ENCODE measurements around the gene ELOVL4.

The ELOVL4 gene

DNA sequence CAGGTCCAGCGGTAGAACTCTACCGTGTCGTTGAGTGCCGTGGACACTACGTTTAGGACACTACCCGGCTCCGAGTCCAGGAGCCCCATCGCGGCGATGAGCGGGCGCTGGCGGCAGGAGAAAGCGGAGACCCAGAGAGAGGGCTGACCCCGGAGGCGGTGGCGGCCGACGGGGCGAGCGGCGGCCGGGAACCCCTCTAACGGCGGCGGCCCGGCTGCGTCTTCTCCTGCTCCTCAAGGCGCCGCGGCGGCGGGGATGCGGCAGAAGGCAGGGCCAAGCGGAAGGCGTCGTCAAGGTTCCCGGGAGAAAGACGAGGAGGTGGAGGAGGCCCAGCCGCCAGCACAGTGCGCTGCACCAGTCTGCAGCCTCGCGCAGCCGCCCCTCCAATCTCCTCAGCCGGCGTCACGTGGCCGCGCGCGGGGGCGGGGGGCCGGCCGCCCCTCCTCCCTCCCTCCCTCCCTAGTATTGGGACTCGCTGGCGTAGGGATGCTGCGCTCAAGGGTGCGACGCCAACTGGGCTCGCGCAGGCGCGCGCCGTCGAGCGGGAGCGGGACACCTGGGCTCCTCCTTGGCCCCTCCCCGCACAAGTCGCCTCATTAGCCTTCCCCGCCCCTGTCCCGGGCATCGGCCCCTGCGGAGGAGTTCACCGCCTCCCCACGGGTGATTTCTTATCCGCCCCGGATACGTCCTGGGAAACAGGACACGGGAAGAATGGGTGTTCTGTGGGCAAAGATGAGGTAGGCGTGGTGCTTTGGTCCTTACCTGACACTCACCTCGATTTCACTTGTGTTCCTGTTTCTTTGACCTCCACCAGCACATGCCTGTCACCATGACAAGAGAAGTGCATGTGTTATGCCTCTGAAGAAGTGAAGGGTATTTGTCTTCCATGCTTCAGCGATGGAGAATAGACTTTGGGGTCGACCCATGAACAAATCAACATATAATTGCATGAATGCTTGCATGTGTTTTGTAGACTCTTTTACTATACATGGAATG lies at the start of gene ELOVL4:
Gene ELOVL4 (minus strand): TSS at position 363 of the 996 bp plus-strand sequence. CDS start 274 bp downstream, at position 89.
- peak; percentile 95 for DNase-seq

- DNase-seq = no peak
Measured at GRCh38 chr6:79993911-79994309, 46.6 kb upstream of the ELOVL4 start.

GRCh38 chr6:79993012-79993910 lies 45.9 kb upstream of the ELOVL4 start:
- DNase-seq = no peak

DNA sequence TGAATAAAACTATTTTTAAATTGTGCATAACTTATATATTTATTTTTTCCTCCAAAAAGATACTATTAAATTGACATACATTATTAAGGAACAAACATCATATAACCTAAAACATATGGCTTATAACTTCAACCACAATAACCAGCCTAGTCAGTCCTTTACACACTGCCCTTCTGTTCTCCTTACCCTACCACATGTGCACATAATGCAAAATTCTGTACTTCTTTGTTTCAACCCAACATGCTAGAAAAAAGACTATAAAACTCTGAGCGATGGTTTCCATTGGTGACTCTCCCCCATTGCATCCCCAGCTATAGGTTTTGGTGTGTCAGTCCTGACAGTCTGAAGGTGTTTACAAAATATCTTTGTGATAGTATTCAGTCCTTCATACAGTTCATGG lies 42.3 kb upstream of the ELOVL4 start:
- DNase-seq = no peak

- DNase-seq = no peak
Measured at GRCh38 chr6:79985128-79985527, 37.8 kb upstream of the ELOVL4 start.

DNA sequence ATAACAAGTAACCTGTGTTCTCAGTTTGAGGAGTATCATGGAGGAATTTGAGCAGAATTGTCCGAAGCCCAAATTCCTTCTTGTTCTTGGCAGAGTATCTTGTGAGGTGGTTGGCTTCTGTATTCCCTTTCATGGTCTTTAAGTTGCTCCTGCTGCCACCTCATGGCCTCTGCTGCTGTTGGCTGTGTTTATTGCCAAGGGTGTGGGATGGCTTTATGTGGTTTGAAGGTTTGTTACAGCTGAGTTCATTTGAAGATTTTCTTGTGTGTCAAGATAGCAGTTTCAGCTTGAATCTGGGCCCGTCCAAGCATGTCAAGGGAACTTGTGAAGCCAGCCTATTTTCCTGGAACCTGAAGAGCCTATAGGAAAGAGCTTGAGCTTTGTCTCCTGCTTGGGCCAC lies 36.9 kb upstream of the ELOVL4 start:
- no peak for DNase-seq

GRCh38 chr6:79981652-79982051 lies 34.3 kb upstream of the ELOVL4 start:
- no peak for DNase-seq

GRCh38 chr6:79971193-79971592 lies 23.8 kb upstream of the ELOVL4 start:
- DNase-seq = no peak

DNA sequence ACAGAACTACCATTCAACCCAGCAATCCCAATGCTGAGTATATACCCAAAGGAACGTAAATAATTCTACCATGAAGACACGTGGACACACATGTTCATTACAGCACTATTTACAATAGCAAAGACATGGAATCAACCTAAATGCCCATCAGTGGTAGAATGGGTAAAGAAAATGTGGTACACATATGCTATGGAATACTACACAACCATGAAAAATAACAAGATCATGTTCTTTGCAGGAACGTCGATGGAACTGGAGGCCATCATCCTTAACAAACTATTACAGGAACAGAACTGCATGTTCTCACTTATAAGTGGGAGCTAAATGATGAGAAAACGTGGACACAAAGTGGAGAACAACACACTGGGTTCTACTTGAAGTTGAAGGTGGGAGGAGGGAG lies 22.4 kb upstream of the ELOVL4 start:
- no peak for DNase-seq

GRCh38 chr6:79967178-79967577 lies 19.8 kb upstream of the ELOVL4 start:
- DNase-seq = no peak

DNA sequence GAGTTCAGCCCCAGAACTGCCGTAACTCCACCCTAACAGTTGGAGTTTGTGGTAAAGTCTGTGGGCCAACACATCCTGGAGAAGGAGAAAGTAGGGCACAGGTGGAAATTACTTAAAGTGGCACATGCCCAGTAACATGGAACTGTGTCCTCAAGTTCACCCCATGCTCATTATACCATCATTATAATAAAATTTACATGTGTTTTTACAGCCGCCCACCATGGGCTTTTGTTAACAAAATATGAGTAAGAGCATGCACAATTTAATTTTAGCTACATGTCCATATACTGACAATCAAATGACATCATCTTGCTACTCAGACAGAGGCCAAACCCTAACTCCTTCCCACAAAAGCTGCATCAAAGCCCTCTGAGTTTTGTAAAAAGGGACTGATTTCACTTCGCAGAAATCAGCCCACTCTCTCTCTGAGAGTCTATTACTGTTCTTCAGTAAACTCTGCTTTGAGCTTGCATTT lies 17.3 kb upstream of the ELOVL4 start:
- no peak for DNase-seq

GRCh38 chr6:79954849-79955248 lies 7.5 kb upstream of the ELOVL4 start:
- no peak for DNase-seq

GRCh38 chr6:79949233-79949632 lies 1.9 kb upstream of the ELOVL4 start:
- peak; percentile 81 for DNase-seq

DNA sequence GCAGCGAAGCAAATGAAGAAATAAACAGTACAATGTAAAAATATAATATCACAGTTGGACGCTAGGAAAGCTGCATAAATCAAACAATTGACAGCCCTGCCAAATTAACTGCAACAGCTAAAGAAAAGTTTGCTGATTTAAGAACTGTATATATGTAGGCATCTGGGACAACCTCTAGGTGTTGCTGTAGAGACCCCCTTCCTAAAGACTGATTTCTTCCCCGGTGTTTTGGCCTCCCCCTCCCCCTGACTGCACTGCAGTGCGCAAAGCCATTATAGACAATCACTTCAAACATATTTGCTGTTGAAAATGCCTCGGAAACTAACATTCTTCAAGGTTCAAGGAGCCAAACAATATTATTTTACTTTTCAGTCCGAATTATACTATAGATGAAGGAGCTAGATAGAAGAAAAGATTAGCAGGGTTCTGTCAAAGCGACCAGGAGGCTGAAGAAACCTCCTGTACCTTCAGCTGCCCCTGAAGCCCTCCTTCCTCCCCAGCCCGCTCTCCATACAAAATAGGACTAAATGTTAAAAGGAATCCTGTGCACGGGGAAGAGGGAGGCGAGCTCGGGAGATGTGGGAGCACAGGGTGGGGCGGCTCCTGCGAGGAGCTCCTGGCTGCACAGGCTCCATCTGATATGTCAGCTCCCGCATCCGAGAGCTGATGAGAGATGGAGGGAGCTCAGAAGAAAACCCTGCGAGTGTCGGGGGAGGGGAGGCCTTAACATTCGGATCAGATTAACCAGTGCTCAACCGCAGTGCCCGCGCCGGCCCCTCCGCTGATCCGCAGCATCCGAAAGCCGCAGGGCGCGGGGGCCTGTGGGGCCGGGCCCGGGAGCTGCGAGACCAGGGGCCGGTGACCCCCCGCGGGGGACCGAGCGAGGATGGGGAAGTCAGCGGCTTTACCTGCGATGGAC lies 822 bp downstream of the ELOVL4 start:
- peak; percentile 52 for DNase-seq

GRCh38 chr6:79943133-79943532 lies 4.2 kb downstream of the ELOVL4 start:
- DNase-seq = no peak

- DNase-seq = no peak
Measured at GRCh38 chr6:79941489-79942151, 5.7 kb downstream of the ELOVL4 start.

GRCh38 chr6:79928478-79928998 lies 18.8 kb downstream of the ELOVL4 start:
- no peak for DNase-seq

DNA sequence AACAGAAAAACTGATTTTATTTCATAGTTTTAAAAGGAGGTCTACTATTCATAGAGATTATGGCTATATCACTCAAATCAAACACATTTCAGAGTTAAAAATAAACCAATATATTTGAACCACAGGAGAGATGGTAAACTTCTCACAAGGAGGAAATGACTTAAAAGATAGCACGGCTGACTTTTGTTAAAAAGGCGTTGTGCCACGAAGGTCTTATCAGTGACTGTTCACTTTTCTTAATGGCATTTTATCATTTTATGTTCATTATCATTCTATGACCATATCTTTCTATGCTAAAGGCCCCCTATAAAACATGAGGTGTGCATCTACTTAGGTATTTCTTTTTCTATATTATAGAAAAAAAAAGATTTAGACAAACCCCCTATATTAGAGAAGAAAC lies 19.6 kb downstream of the ELOVL4 start:
- no peak for DNase-seq

DNA sequence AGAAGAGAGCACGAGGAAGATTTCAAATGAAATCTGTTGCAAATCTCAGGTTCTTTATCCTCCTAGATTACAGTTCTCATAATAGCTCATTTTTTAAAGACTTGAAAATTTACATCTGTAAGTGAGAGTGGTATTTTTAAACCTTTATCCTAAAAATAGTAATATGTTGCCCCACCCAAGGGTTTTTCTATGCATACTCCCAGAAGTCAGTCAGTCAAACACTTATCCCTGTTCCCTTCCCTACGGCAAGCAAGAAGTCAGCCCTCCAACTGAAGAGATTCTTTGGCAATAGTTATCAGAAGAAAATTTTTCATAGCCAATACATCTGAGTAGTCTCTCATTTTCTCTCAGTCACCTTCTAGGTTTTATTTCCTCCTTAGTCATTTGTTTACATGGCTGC lies 24.1 kb downstream of the ELOVL4 start:
- no peak for DNase-seq

DNA sequence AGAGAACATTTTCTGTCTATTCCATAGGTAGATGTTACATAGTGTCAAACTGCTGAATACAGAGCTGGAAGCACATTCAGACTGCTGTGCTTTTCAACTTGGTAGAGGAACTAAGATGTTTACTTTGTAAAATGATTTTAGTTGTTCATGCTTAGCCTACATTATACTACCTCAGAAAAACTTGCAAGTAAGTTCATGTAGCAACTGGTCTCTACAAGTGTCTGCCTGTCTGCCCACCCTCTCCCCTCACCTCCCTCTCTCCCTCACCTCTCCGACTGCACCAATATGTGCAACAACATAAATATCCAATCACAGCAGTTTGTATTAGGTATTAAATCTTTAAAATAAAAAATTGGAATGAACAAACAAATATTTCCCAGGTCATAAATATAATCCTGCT lies 25.3 kb downstream of the ELOVL4 start:
- DNase-seq = no peak

DNA sequence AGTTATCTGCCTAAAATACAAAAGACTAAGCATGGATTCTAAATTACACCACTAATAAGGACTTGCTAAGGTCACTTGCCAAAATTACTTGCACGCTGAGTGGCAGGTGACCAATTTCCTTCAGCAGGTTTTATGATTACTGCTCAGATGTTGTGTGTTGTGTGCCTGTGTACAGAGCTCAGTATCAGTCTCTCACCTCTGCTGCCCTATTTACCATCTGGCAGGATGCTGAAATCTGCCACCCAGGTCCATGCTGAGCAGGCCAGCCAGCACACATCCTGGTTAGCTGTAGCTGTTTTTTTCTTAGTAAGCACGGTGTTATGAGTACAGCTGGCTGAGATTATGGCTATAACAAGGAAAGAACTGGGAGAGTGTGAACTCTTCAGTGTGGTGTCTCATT lies 34.0 kb downstream of the ELOVL4 start:
- DNase-seq = no peak

- DNase-seq = no peak
Measured at GRCh38 chr6:79911992-79912391, 35.4 kb downstream of the ELOVL4 start.
